GM11168 (cell line): ENCODE results near the gene SCGB1C2.

Source experiments
- in situ Hi-C: fragments of 300-500 bp; cut with MboI; formaldehyde crosslinking; loops from one replicate; pipeline ENCODE4 v1.12.0; 2022; ENCODE audit warnings: low sequenced_read_pairs; ENCODE audit not compliant: unreplicated experiment

The SCGB1C2 gene

GRCh38 chr17:147796-148740 is 10.7 kb downstream of the SCGB1C2 start:
- in situ Hi-C loops, result no loop called here

- in situ Hi-C loops, result no loop called here
Observed at GRCh38 chr17:148757-149156, 11.4 kb downstream of the SCGB1C2 start.

- in situ Hi-C loops, result no loop called here
Observed at GRCh38 chr17:149231-149630, 11.9 kb downstream of the SCGB1C2 start.

GRCh38 chr17:149897-150584 is 12.7 kb downstream of the SCGB1C2 start:
- in situ Hi-C loops, result no loop called here

GRCh38 chr17:151004-151403 is 13.6 kb downstream of the SCGB1C2 start:
- in situ Hi-C loops, result no loop called here

GRCh38 chr17:151886-152859 is 14.8 kb downstream of the SCGB1C2 start:
- in situ Hi-C loops, result no loop called here

GRCh38 chr17:152860-153420 is 15.6 kb downstream of the SCGB1C2 start:
- in situ Hi-C loops, result no loop called here

- in situ Hi-C loops, result no loop called here
Observed at GRCh38 chr17:153851-154250, 16.5 kb downstream of the SCGB1C2 start.

GRCh38 chr17:155576-155975 is 18.2 kb downstream of the SCGB1C2 start:
- in situ Hi-C loops, result no loop called here

GRCh38 chr17:156094-156621 is 18.8 kb downstream of the SCGB1C2 start:
- in situ Hi-C loops, result no loop called here

- in situ Hi-C loops, result no loop called here
Observed at GRCh38 chr17:156946-157345, 19.6 kb downstream of the SCGB1C2 start.

- in situ Hi-C loops, result no loop called here
Observed at GRCh38 chr17:157901-158300, 20.5 kb downstream of the SCGB1C2 start.

GRCh38 chr17:158379-158778 is 21.0 kb downstream of the SCGB1C2 start:
- in situ Hi-C loops, result no loop called here

- in situ Hi-C loops, result no loop called here
Observed at GRCh38 chr17:159609-160008, 22.2 kb downstream of the SCGB1C2 start.

- in situ Hi-C loops, result no loop called here
Observed at GRCh38 chr17:160336-160735, 23.0 kb downstream of the SCGB1C2 start.

- in situ Hi-C loops, result no loop called here
Observed at GRCh38 chr17:161481-161880, 24.1 kb downstream of the SCGB1C2 start.

- in situ Hi-C loops, result no loop called here
Observed at GRCh38 chr17:162689-163088, 25.3 kb downstream of the SCGB1C2 start.

GRCh38 chr17:163514-164098 is 26.2 kb downstream of the SCGB1C2 start:
- in situ Hi-C loops, result no loop called here
